Measurements from ENCODE around the gene IRAK3. TPM values are rescaled to one million over a fixed set of nuclear protein-coding genes. Genes with fewer than 3 reads are reported as not detected.

The IRAK3 gene
- total RNA-seq, 1 experiment from 2014 or later = 0.44 TPM

DNA sequence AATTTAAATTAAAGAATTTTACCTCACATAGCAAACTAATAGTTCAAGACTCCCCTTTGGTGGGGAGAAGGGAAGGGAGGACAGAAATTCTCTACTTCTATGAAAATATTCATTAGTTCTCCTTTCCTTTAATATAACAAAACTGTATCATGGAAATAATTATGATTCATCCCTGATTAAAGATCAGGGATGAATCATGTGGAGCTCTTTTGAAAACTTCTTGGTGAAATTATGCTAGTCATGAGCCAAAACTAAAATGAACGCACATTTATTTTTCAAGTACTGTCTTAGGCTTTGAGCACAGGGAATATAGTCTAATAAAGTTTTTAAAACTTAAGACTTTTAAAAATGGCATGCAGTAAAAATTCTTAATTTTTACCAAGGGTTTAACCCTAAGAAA is 36.3 kb upstream of the IRAK3 start:
- no peak overlapping the region for H3T11ph ChIP-seq (ENCODE audit: low read length)
- Mint-ChIP-seq H3K9me3 (no peaks in the 10 kb centered on the region), H3K4me3 (no peak overlapping the region), H3K27me3 (ENCODE audit: low read depth) (no peaks in the 10 kb centered on the region), H3K4me1 (no peaks in the 10 kb centered on the region), H3K27ac (no peak overlapping the region), H3K36me3 (ENCODE audit: insufficient read depth in 1 of 3, low read depth in 3 of 3) (no peaks in the 10 kb centered on the region; a peak in 2 of 7 replicates)
- no peak overlapping the region for H2BK12ac ChIP-seq (ENCODE audit: insufficient read length, low read depth, low read length)
- no peaks in the 10 kb centered on the region for H3K9me3 ChIP-seq (ENCODE audit: control insufficient read depth, low read depth, low read length)
- H3K79me2 ChIP-seq (ENCODE audit: insufficient read depth, low read length) = no peaks in the 10 kb centered on the region
- no peak overlapping the region for H2BK120ac ChIP-seq (ENCODE audit: low read depth, low read length, poor library complexity, severe bottlenecking)
- DNase-seq = no peak
- no peak overlapping the region for H3K18ac ChIP-seq (ENCODE audit: insufficient read length, low read depth, low read length)
- H4K91ac ChIP-seq (ENCODE audit: insufficient read length, low read depth, low read length) = no peak overlapping the region
- no peak overlapping the region for H3K14ac ChIP-seq (ENCODE audit: insufficient read depth, low read length)
- no CpG with 5 or more reads among the region's 1 CpG for WGBS (ENCODE audit: extremely low coverage, insufficient read length, low lambda C conversion rate)
- no peak overlapping the region for H3K23ac ChIP-seq (ENCODE audit: insufficient read length, low read depth, low read length)
- H2AFZ ChIP-seq (ENCODE audit: low read length) = no peak overlapping the region
- H3K79me1 ChIP-seq (ENCODE audit: insufficient read depth, low read depth, low read length, poor library complexity, severe bottlenecking) = no peaks in the 10 kb centered on the region
- H3K27me3 ChIP-seq (ENCODE audit: insufficient read depth, low read length) = no peaks in the 10 kb centered on the region
- no peak overlapping the region for H2BK5ac ChIP-seq (ENCODE audit: insufficient read length, low read length)
- H4K20me1 ChIP-seq (ENCODE audit: control insufficient read depth, insufficient read depth, insufficient read length) = no peaks in the 10 kb centered on the region
- H3K4ac ChIP-seq (ENCODE audit: low read depth, low read length) = no peak overlapping the region
- H3K56ac ChIP-seq (ENCODE audit: insufficient read length, low read depth, low read length) = no peak overlapping the region
- no peak overlapping the region for H4K5ac ChIP-seq (ENCODE audit: insufficient read length, low read depth, low read length)
- H3K4me1 ChIP-seq (ENCODE audit: insufficient read depth, low read length) = no peaks in the 10 kb centered on the region
- no peak overlapping the region for H3K27ac ChIP-seq (ENCODE audit: insufficient read length, low read depth, low read length)
- H2AK5ac ChIP-seq (ENCODE audit: insufficient read length, low read length) = no peak overlapping the region
- no peak overlapping the region for H2BK20ac ChIP-seq (ENCODE audit: low read depth, low read length, poor library complexity, severe bottlenecking)
- no peaks in the 10 kb centered on the region for H3K23me2 ChIP-seq (ENCODE audit: insufficient read length, low read depth, low read length, poor library complexity, severe bottlenecking)
- TF ChIP-seq, protein P1, sequence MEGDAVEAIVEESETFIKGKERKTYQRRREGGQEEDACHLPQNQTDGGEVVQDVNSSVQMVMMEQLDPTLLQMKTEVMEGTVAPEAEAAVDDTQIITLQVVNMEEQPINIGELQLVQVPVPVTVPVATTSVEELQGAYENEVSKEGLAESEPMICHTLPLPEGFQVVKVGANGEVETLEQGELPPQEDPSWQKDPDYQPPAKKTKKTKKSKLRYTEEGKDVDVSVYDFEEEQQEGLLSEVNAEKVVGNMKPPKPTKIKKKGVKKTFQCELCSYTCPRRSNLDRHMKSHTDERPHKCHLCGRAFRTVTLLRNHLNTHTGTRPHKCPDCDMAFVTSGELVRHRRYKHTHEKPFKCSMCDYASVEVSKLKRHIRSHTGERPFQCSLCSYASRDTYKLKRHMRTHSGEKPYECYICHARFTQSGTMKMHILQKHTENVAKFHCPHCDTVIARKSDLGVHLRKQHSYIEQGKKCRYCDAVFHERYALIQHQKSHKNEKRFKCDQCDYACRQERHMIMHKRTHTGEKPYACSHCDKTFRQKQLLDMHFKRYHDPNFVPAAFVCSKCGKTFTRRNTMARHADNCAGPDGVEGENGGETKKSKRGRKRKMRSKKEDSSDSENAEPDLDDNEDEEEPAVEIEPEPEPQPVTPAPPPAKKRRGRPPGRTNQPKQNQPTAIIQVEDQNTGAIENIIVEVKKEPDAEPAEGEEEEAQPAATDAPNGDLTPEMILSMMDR (conservative IDR thresholded peaks at IDR 0.05) = no peak
- no peak overlapping the region for H3K4me2 ChIP-seq (ENCODE audit: insufficient read depth, insufficient read length, low read length)
- H3K9ac ChIP-seq (ENCODE audit: extremely low read depth, insufficient read length, low read length) = no peak overlapping the region
- no peak overlapping the region for H2BK15ac ChIP-seq (ENCODE audit: low read depth, low read length)
- H4K8ac ChIP-seq (replicated peaks; ENCODE audit: insufficient read length, low read depth, low read length) = no peak overlapping the region
